Adrenal gland (tissue), 12 donors: ENCODE data around the gene SORCS3. TPM values are rescaled to one million over a fixed set of nuclear protein-coding genes. Genes with fewer than 3 reads are reported as not detected.

Experiments used
- DNase-seq, 7 donors: peaks; one replicate each; pipeline ENCODE4 v3.0.0-alpha.2; 2019 to 2020
- H3K27ac ChIP-seq, 5 donors: fragments of 200-600 bp; sonication (generic) in 4 of 5; 1 replicate in 3 of 5; 2 replicates in 2 of 5; pipeline versions ENCODE4 v1.5.1 to v1.8.0; 2016 to 2020; ENCODE audit warnings: mild to moderate bottlenecking in 1 of 5
- H3K27me3 ChIP-seq: fragments of 200-600 bp; 2 replicates; pipeline ENCODE4 v1.8.0; 2021
- H3K36me3 ChIP-seq, 2 donors: fragments of 200-600 bp; replicated peaks in 1 of 2; 1 replicate in 1 of 2; 2 replicates in 1 of 2; pipeline versions ENCODE4 v1.5.1 to v1.8.0; 2018 to 2022
- H3K4me1 ChIP-seq, 2 donors: fragments of 200-600 bp; replicated peaks in 1 of 2; 1 replicate in 1 of 2; 2 replicates in 1 of 2; pipeline versions ENCODE4 v1.5.1 to v1.8.0; 2018 to 2021
- H3K4me3 ChIP-seq, 4 donors: fragments of 200-600 bp; sonication (generic) in 3 of 4; one replicate each; pipeline ENCODE4 v1.5.1; 2016 to 2018
- H3K9me3 ChIP-seq, 3 donors: fragments of 200-600 bp; sonication (generic) in 1 of 3; replicated peaks in 1 of 3; 1 replicate in 2 of 3; 2 replicates in 1 of 3; pipeline versions ENCODE4 v1.5.1 to v1.8.0; 2016 to 2021
- POLR2A ChIP-seq, 2 donors: fragments of 450-650 bp; IDR thresholded peaks; one replicate each; pipeline ENCODE4 v1.6.1; 2017; ENCODE audit warnings: antibody characterized with exemption in 2 of 2, mild to moderate bottlenecking in 2 of 2, moderate library complexity in 1 of 2
- WGBS, 4 donors: extraction: QIAGEN DNeasy Blood & Tissue Kit in 2 of 4; methylation state at CpG; one replicate each; pipeline versions ENCODE4 v1.1.5 to v1.1.7; 2013 to 2017; 5-methylcytosine and 5-hydroxymethylcytosine counted together
- intact Hi-C, 2 donors: fragments of 100-400 bp; cut with DNase I; formaldehyde crosslinking; loops; one replicate each; pipeline versions ENCODE4 v1.14.1 to v1.15.0; 2022 to 2023
- polyA plus RNA-seq, 3 donors: library from polyadenylated mRNA; stranded (reverse); fragments of 200-250 nt in 2 of 3; fragments of 350-450 nt in 1 of 3; fragmentation: Illumina TruSeq in 1 of 3; extraction: RNeasy Lipid Tissue Mini Kit (QIAGEN cat#74804) in 1 of 3; gene quantifications; one replicate each; pipeline ENCODE4 v1.2.3, GENCODE V29; 2013 to 2014
- total RNA-seq, 9 donors: library from RNA; depleted of rRNA in 4 of 9; stranded (reverse); fragments of >200 nt in 4 of 9; fragments of 120-200 nt in 1 of 9; fragmentation: NEBNext Ultra II Directional in 1 of 9; extraction: Animal tissue kit (Norgen Biotek cat#: 25700) in 1 of 9; gene quantifications; one replicate each; pipeline versions ENCODE4 v1.1.0 to v1.2.4, GENCODE V29; 2013 to 2023
- TF ChIP-seq, protein P1 (sequence below), 6 experiments: fragments of 450-650 bp in 4 of 6; fragments of 200-600 bp in 2 of 6; sonication (generic) in 1 of 6; IDR thresholded peaks; 1 replicate in 5 of 6; 2 replicates in 1 of 6; pipeline versions ENCODE4 v1.5.1 to v1.8.0; 2016 to 2021; ENCODE audit warnings: antibody characterized with exemption in 6 of 6, mild to moderate bottlenecking in 2 of 6, moderate library complexity in 1 of 6
- donor health status: healthy with polysubstance abuse.
- donor health status: Bipolar disorder and iron deficiency.
- donor health status: DM: yes; HTN: yes; CAD: no.
- donor health status: DM: no; HTN: no; CAD: no.
- donor health status: DM: no; HTN: no; CAD: no.
- donor health status: DM: yes; HTN: yes; CAD: no.

The SORCS3 gene
- total and polyA plus RNA-seq, 12 donors, result 0.22 to 3.4 (median 1.2) TPM; not detected in 2

DNA sequence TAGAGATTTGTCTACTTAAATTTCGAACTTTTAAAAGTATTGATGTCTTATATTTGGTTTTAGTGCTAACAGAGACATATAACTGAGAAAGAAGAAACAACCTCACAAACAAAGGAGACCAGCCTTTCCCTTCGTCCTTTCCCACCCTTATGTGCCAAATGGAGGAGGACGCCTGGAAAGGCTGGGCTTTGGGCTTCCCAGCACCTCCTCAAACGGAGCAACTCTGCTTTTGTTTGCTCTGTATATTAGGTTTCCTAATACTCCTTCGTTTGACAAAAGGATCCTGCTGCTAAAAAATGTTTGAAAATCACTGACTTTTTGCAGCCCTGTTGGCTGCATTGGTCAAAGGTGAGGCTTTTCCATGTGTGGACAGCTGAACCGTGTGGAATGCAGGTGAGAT, 471.8 kb downstream of the SORCS3 start:
- Histone ChIP-seq H3K27ac (no peak overlapping the region), H3K4me1 (no peaks in the 10 kb centered on the region), H3K9me3 (no peaks in the 10 kb centered on the region), H3K36me3 (no peaks in the 10 kb centered on the region), H3K4me3 (no peak overlapping the region), H3K27me3 (no peaks in the 10 kb centered on the region)
- WGBS, 4 donors, result 36 to 51% (median 45%) methylated on average over 6 of the region's 6 CpGs
- intact Hi-C loops, result no loop called here
- no peak for DNase-seq
- TF ChIP-seq POLR2A (IDR thresholded peaks at IDR 0.05), result no peak
- TF ChIP-seq, protein P1, sequence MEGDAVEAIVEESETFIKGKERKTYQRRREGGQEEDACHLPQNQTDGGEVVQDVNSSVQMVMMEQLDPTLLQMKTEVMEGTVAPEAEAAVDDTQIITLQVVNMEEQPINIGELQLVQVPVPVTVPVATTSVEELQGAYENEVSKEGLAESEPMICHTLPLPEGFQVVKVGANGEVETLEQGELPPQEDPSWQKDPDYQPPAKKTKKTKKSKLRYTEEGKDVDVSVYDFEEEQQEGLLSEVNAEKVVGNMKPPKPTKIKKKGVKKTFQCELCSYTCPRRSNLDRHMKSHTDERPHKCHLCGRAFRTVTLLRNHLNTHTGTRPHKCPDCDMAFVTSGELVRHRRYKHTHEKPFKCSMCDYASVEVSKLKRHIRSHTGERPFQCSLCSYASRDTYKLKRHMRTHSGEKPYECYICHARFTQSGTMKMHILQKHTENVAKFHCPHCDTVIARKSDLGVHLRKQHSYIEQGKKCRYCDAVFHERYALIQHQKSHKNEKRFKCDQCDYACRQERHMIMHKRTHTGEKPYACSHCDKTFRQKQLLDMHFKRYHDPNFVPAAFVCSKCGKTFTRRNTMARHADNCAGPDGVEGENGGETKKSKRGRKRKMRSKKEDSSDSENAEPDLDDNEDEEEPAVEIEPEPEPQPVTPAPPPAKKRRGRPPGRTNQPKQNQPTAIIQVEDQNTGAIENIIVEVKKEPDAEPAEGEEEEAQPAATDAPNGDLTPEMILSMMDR (IDR thresholded peaks at IDR 0.05), result no peak

DNA sequence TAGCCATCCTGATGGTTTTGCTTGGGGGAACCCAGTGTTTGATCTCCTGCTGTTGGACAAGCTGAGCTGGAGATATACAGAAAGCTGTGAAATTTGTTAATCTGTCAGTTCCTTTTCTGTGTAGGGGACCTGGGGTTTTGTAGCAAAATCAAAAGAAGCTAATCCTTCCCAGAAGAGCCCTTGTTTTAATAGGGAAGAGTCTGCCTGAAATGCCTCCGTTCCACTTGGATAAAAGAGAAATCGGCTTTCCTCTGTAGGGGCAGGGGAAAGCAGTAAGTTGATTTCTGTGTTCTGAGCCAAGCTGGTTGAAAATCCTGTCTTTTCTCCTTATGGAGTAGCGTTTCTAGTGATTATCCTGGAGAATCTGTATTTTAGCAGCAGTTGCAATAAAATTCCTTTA, 472.6 kb downstream of the SORCS3 start:
- WGBS, 4 donors, result 36 to 74% (median 56%) methylated on average over 3 of the region's 3 CpGs
- intact Hi-C loops, result no loop called here
- no peaks in the 10 kb centered on the region for H3K9me3 ChIP-seq

DNA sequence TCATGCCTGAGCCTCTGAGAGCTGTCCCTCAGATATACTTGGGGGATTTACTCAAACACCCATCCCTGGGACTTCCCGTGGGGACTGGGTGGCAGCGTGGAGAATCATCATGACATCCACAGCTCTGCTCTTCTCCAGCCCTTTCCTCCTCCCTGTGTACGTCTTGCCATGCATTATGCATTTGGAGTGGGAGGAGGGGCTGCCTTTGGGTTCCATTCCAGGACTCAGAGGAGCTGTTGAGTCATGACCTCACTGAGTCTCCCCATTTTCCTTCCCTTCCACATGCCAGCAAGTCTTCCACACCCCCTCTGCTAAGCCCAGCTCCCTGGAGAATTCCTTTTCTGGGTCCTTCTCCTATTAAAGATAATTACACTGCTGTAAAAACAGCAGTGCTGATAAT, 480.7 kb downstream of the SORCS3 start:
- no peaks in the 10 kb centered on the region for H3K36me3 ChIP-seq
- WGBS, 4 donors, result 75 to 82% (median 77%) methylated on average over 3 of the region's 3 CpGs
- H3K9me3 ChIP-seq, result no peaks in the 10 kb centered on the region
- H3K4me1 ChIP-seq, result no peaks in the 10 kb centered on the region
- H3K27me3 ChIP-seq, result no peaks in the 10 kb centered on the region
- no peak for TF ChIP-seq POLR2A (IDR thresholded peaks at IDR 0.05)
- TF ChIP-seq, protein P1 (IDR thresholded peaks at IDR 0.05), result no peak
- H3K27ac ChIP-seq, result no peak overlapping the region
- no peak overlapping the region for H3K4me3 ChIP-seq
- no peak for DNase-seq
- intact Hi-C loops, result no loop called here

More for the DNA sequence above, 472.6 kb downstream of the SORCS3 start:
- no peak for DNase-seq
- H3K4me3 ChIP-seq, result no peak overlapping the region
- H3K27me3 ChIP-seq, result no peaks in the 10 kb centered on the region
- no peaks in the 10 kb centered on the region for H3K36me3 ChIP-seq
- TF ChIP-seq, protein P1 (IDR thresholded peaks at IDR 0.05), result no peak
- TF ChIP-seq POLR2A (IDR thresholded peaks at IDR 0.05), result no peak
- H3K27ac ChIP-seq, result no peak overlapping the region
- no peaks in the 10 kb centered on the region for H3K4me1 ChIP-seq

DNA sequence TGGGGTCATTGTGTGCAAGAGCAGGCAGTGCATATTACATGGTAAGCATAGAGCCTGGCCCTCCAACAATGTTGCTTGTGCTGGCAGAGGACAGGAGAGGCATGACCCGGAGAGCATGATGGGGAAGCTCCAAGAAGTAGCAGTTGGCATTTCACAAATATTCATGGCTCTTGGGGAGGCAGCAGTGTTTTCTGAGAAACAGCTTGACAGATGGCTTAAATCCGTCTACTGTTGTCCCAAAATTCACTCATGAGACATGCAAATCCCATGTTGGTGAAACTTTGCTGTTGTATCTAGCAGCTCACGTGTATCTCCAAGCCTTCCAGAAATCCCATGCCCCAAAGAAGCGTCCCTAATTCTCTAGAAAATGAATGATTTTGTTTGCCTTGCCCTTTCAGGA, 487.0 kb downstream of the SORCS3 start:
- no peak for DNase-seq
- Histone ChIP-seq H3K9me3 (no peaks in the 10 kb centered on the region), H3K36me3 (no peaks in the 10 kb centered on the region), H3K27ac (no peak overlapping the region), H3K4me3 (no peak overlapping the region), H3K27me3 (no peaks in the 10 kb centered on the region), H3K4me1 (no peaks in the 10 kb centered on the region)
- TF ChIP-seq POLR2A (IDR thresholded peaks at IDR 0.05), result no peak
- TF ChIP-seq, protein P1 (IDR thresholded peaks at IDR 0.05), result no peak
- intact Hi-C loops, result no loop called here
- WGBS, 4 donors, result 69 to 76% (median 72%) methylated on average over 4 of the region's 4 CpGs
